DOHH2 (cell line): ENCODE measurements around the gene TGFBR3.

Source experiments
- EZH2phosphoT487 ChIP-seq: fragments of 200-600 bp; sonication (generic); IDR thresholded peaks from 2 replicates; pipeline ENCODE4 v1.6.1; 2017; ENCODE audit warnings: borderline replicate concordance, mild to moderate bottlenecking, antibody characterized with exemption, low read length, moderate library complexity, mixed read lengths
- TF ChIP-seq, protein P1 (sequence below): fragments of 200-600 bp; sonication (generic); IDR thresholded peaks from one replicate; pipeline ENCODE4 v1.5.1; 2014; ENCODE audit warnings: antibody characterized with exemption, mild to moderate bottlenecking, low read depth, low read length; ENCODE audit not compliant: poor library complexity, severe bottlenecking

DNA sequence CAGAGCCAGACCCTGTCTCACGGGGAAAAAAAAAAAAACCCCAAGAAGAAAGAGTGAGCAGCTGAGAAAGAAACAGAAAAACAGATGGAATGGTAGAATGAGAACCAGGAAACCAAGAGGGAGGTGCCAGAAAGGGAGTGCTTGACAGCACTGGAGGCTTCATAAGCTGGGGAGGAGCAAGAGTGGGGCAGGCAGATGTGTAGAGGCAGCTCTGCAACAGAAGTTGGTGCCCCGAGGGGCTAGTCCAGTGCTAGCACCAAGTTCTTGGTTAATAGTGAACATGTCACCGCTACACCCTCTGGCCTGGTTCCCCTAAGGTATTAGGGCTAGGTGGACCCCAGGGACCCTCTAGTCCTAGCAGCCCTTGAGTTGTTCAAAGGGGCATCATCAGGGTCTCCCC lies 98.0 kb downstream of the TGFBR3 start:
- TF ChIP-seq, protein P1, sequence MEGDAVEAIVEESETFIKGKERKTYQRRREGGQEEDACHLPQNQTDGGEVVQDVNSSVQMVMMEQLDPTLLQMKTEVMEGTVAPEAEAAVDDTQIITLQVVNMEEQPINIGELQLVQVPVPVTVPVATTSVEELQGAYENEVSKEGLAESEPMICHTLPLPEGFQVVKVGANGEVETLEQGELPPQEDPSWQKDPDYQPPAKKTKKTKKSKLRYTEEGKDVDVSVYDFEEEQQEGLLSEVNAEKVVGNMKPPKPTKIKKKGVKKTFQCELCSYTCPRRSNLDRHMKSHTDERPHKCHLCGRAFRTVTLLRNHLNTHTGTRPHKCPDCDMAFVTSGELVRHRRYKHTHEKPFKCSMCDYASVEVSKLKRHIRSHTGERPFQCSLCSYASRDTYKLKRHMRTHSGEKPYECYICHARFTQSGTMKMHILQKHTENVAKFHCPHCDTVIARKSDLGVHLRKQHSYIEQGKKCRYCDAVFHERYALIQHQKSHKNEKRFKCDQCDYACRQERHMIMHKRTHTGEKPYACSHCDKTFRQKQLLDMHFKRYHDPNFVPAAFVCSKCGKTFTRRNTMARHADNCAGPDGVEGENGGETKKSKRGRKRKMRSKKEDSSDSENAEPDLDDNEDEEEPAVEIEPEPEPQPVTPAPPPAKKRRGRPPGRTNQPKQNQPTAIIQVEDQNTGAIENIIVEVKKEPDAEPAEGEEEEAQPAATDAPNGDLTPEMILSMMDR = no peak
- TF ChIP-seq EZH2phosphoT487 = no peak
